DOHH2 (cell line): ENCODE results near the gene SH3RF3.

ENCODE experiments used
- H3F3A ChIP-seq: fragments of 200-600 bp; sonication (generic), shearing (Covaris generic); 2 replicates; pipeline ENCODE4 v1.6.0; 2016; ENCODE audit warnings: antibody characterized with exemption, mild to moderate bottlenecking; ENCODE audit not compliant: control insufficient read depth, insufficient read depth
- H3K27ac ChIP-seq: fragments of 200-600 bp; sonication (generic); 2 replicates; pipeline ENCODE4 v1.5.1; 2014; ENCODE audit warnings: low read depth, mild to moderate bottlenecking, low read length, moderate library complexity
- H3K27me3 ChIP-seq: fragments of 200-600 bp; sonication (generic); 2 replicates; pipeline ENCODE4 v1.6.1; 2014; ENCODE audit warnings: mild to moderate bottlenecking, low read length, mixed read lengths; ENCODE audit not compliant: control insufficient read depth
- H3K36me3 ChIP-seq: fragments of 200-600 bp; sonication (generic); 2 replicates; pipeline ENCODE4 v1.6.1; 2014; ENCODE audit warnings: mild to moderate bottlenecking, low read length, moderate library complexity, mixed read lengths; ENCODE audit not compliant: control insufficient read depth
- H3K4me1 ChIP-seq: fragments of 200-600 bp; sonication (generic); 2 replicates; pipeline ENCODE4 v1.6.1; 2014; ENCODE audit warnings: mild to moderate bottlenecking, low read length, mixed read lengths; ENCODE audit not compliant: control insufficient read depth
- H3K4me2 ChIP-seq: fragments of 200-600 bp; sonication (generic); 2 replicates; pipeline ENCODE4 v1.6.0; 2014; ENCODE audit warnings: mild to moderate bottlenecking, low read length, moderate library complexity
- H3K4me3 ChIP-seq: fragments of 200-600 bp; sonication (generic); 2 replicates; pipeline ENCODE4 v1.5.1; 2014; ENCODE audit warnings: mild to moderate bottlenecking, low read length, mixed read lengths
- H3K79me2 ChIP-seq: fragments of 200-600 bp; sonication (generic); 2 replicates; pipeline ENCODE4 v1.6.1; 2014; ENCODE audit warnings: mild to moderate bottlenecking, low read length, mixed read lengths; ENCODE audit not compliant: control insufficient read depth
- H3K9me2 ChIP-seq: fragments of 200-600 bp; sonication (generic); replicated peaks from 2 replicates; pipeline ENCODE4 v1.6.1; 2014; ENCODE audit warnings: mild to moderate bottlenecking, low read length, mixed read lengths; ENCODE audit not compliant: control insufficient read depth
- H3K9me3 ChIP-seq: fragments of 200-600 bp; sonication (generic); 2 replicates; pipeline ENCODE4 v1.6.1; 2014; ENCODE audit warnings: antibody characterized with exemption, low read length, mixed read lengths; ENCODE audit not compliant: control insufficient read depth, insufficient read depth
- H4K20me1 ChIP-seq: fragments of 200-600 bp; sonication (generic); 2 replicates; pipeline ENCODE4 v1.6.0; 2014; ENCODE audit warnings: low read depth, mild to moderate bottlenecking, antibody characterized with exemption, low read length, moderate library complexity; ENCODE audit not compliant: control insufficient read depth, insufficient read depth
- EZH2phosphoT487 ChIP-seq: fragments of 200-600 bp; sonication (generic); IDR thresholded peaks from 2 replicates; pipeline ENCODE4 v1.6.1; 2017; ENCODE audit warnings: borderline replicate concordance, mild to moderate bottlenecking, antibody characterized with exemption, low read length, moderate library complexity, mixed read lengths
- TF ChIP-seq, protein P1 (sequence below): fragments of 200-600 bp; sonication (generic); IDR thresholded peaks from one replicate; pipeline ENCODE4 v1.5.1; 2014; ENCODE audit warnings: antibody characterized with exemption, mild to moderate bottlenecking, low read depth, low read length; ENCODE audit not compliant: poor library complexity, severe bottlenecking

Gene SH3RF3

GRCh38 chr2:109527079-109527478 is 398.1 kb downstream of the SH3RF3 start:
- Histone ChIP-seq H3K4me1 (no peaks in the 10 kb centered on the region), H3K79me2 (no peaks in the 10 kb centered on the region), H3K4me3 (no peak overlapping the region), H3K9me3 (no peaks in the 10 kb centered on the region), H3K36me3 (no peaks in the 10 kb centered on the region), H3K27ac (no peak overlapping the region), H3K4me2 (no peak overlapping the region), H3K9me2 (no peaks in the 10 kb centered on the region), H4K20me1 (no peaks in the 10 kb centered on the region), H3F3A (no peaks in the 10 kb centered on the region), H3K27me3 (no peaks in the 10 kb centered on the region)
- TF ChIP-seq, protein P1, sequence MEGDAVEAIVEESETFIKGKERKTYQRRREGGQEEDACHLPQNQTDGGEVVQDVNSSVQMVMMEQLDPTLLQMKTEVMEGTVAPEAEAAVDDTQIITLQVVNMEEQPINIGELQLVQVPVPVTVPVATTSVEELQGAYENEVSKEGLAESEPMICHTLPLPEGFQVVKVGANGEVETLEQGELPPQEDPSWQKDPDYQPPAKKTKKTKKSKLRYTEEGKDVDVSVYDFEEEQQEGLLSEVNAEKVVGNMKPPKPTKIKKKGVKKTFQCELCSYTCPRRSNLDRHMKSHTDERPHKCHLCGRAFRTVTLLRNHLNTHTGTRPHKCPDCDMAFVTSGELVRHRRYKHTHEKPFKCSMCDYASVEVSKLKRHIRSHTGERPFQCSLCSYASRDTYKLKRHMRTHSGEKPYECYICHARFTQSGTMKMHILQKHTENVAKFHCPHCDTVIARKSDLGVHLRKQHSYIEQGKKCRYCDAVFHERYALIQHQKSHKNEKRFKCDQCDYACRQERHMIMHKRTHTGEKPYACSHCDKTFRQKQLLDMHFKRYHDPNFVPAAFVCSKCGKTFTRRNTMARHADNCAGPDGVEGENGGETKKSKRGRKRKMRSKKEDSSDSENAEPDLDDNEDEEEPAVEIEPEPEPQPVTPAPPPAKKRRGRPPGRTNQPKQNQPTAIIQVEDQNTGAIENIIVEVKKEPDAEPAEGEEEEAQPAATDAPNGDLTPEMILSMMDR, result no peak

DNA sequence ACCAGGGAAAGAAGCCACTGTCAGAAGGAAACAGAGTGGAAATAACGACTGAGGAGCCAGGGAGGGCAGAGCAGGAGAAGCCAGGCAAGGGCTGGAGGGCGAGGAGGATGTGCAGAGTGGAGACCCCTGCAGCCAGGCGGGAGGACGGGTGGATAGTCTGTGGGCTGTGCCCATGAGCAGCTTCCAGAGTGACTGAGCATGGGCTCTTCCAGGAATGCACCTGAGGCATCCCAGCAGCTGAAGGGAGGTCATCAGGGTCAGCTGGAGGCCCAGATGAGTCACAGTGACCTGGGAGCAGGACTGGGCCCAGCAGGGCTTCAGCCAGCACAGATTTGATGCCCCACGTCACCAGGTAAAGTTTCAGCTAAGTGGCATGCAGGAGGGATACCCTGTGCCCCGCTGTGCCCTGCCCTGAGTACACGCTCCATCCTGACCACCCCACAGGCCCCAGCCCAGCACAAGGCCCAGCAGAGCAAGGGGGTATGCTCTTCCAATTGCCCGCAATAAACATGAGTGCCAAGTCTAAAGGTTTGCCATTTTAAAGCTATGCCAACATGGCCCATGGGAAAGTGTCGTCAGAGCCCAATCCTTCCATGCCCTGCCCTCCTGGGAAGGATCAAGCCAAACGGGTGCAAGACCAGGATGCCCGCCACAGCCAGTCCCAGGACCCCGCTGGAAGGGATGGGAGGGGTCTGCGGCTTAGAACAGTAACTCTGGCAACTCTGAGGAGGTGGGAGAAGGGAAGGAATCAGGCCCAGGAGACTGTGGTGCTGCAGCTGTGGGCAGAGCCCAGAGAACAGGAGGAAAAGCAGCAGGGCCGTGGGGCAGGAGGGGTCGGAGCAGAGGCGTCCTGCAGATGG is 399.1 kb downstream of the SH3RF3 start:
- no peaks in the 10 kb centered on the region for H3K9me2 ChIP-seq
- no peak for TF ChIP-seq EZH2phosphoT487
- TF ChIP-seq, protein P1, result no peak
- H3K4me1 ChIP-seq, result no peaks in the 10 kb centered on the region
- H3K27ac ChIP-seq, result no peak overlapping the region
- H4K20me1 ChIP-seq, result no peaks in the 10 kb centered on the region
- H3K4me3 ChIP-seq, result no peak overlapping the region
- no peaks in the 10 kb centered on the region for H3K36me3 ChIP-seq
- H3F3A ChIP-seq, result no peaks in the 10 kb centered on the region
- H3K27me3 ChIP-seq, result no peaks in the 10 kb centered on the region
- H3K79me2 ChIP-seq, result no peaks in the 10 kb centered on the region
- no peaks in the 10 kb centered on the region for H3K9me3 ChIP-seq
- H3K4me2 ChIP-seq, result no peak overlapping the region

- no peaks in the 10 kb centered on the region for H3K9me3 ChIP-seq
- H4K20me1 ChIP-seq, result no peaks in the 10 kb centered on the region
- TF ChIP-seq EZH2phosphoT487, result no peak
- TF ChIP-seq, protein P1, result no peak
- no peaks in the 10 kb centered on the region for H3K4me1 ChIP-seq
- H3K4me3 ChIP-seq, result no peak overlapping the region
- H3K4me2 ChIP-seq, result no peak overlapping the region
- no peaks in the 10 kb centered on the region for H3F3A ChIP-seq
- no peaks in the 10 kb centered on the region for H3K79me2 ChIP-seq
- H3K27ac ChIP-seq, result no peak overlapping the region
- no peaks in the 10 kb centered on the region for H3K27me3 ChIP-seq
- H3K9me2 ChIP-seq, result no peaks in the 10 kb centered on the region
- no peaks in the 10 kb centered on the region for H3K36me3 ChIP-seq
Observed at GRCh38 chr2:109528811-109529501, 400.0 kb downstream of the SH3RF3 start.
